Kidney capillary endothelial cell (primary cell): Measurements from ENCODE around the gene EIF4G3.
"Not testable (repeated sequence)": the region's sequence is repeated elsewhere in the genome, so short reads cannot be mapped to it uniquely, and the experiment has no call there.

Experiments used
- DNase-seq: peaks from one replicate; pipeline ENCODE4 v3.0.0-alpha.2; 2018; ENCODE audit warnings: low spot score

Gene EIF4G3

DNA sequence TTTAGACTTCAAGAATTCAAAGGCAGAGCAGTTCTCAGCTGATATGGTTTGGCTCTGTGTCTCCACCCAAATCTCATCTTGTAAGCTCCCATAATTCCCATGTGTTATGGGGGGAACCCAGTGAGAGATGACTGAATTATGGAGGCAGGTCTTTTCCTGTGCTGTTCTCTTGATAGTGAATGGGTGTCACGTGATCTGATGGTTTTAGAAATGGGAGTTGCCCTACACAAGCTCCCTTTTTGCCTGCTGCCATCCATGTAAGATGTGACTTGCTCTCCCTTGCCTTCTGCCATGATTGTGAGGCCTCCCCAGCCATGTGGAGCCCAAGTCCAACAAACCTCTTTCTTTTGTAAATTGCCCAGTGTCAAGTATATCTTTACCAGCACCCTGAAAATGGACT is 146.5 kb downstream of the EIF4G3 start:
- DNase-seq = no peak

DNA sequence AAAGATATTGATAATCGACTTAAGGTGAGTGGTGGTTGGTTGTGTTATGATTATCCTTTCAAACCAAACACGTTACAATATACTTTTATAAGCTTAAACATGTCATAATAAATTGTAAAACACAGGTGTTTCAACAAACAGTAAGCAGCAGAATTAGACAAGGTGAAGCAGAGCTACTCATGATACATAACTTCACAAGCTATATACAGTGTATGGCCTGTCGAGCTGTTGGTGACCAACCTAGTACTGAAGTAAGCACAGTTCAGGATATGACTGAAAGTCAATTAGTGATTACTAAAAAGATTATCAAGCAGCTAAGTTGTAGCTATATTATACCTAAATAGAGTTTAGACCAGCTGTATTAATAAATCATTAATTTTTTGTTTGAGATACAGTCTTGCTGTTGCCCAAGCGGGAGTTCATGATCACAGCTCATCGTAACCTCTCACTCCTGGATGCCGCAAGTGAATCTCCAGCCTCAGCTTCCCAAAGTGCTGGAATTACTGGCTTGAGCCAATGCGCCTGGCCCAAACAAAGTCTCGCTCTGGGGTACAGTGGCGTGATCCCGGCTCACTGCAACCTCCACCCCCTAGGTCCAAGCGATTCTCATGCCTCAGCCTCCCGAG is 148.1 kb downstream of the EIF4G3 start:
- no peak for DNase-seq

DNA sequence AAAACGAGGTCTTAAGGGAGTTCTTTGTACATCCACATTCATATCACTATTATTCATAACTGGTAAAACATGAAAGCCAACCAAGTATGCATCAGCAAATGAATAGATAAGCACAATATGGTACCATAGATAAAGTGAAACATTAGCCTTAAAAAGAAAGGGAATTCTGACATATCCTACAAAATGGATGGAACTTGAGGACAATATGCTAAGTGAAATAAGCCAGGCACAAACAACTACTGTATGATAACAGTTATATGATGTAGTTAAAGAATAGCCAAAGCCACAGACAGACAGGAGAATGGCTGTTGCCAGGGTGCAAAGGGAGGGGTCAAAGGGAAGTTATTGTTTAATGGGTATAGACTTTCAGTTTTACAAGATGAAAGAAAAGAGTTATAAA is 148.9 kb downstream of the EIF4G3 start:
- DNase-seq = no peak

DNA sequence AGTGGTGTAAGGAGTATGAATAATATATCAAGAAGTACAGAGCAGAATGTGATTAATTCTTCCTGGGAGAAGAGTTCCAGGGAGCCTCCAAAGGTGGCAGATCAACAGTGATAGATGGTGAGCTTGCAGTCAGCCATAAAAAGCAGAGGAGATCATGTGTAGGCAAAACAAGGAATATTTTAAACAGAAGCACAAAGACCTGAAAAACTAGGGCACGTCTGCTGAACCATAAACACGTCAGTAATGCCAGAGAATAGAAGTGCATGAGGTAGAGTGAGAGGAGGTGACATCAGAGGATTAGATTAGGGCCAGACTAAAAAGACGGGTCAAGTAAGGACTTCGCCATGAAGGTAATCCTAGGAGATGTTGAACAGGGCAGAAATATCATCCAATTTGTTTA is 151.8 kb downstream of the EIF4G3 start:
- DNase-seq = no peak

DNA sequence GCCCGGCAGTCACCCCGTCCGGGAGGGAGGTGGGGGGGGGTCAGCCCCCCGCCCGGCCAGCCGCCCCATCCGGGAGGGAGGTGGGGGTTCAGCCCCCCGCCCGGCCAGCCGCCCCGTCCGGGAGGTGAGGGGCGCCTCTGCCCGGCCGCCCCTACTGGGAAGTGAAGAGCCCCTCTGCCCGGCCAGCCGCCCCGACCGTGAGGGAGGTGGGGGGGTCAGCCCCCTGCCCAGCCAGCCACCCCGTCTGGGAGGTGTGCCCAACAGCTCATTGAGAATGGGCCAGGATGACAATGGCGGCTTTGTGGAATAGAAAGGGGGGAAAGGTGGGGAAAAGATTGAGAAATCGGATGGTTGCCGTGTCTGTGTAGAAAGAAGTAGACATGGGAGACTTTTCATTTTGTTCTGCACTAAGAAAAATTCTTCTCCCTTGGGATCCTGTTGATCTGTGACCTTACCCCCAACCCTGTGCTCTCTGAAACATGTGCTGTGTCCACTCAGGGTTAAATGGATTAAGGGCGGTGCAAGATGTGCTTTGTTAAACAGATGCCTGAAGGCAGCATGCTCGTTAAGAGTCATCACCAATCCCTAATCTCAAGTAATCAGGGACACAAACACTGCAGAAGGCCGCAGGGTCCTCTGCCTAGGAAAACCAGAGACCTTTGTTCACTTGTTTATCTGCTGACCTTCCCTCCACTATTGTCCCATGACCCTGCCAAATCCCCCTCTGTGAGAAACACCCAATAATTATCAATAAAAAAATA is 152.4 kb downstream of the EIF4G3 start:
- DNase-seq = not testable (repeated sequence)

DNA sequence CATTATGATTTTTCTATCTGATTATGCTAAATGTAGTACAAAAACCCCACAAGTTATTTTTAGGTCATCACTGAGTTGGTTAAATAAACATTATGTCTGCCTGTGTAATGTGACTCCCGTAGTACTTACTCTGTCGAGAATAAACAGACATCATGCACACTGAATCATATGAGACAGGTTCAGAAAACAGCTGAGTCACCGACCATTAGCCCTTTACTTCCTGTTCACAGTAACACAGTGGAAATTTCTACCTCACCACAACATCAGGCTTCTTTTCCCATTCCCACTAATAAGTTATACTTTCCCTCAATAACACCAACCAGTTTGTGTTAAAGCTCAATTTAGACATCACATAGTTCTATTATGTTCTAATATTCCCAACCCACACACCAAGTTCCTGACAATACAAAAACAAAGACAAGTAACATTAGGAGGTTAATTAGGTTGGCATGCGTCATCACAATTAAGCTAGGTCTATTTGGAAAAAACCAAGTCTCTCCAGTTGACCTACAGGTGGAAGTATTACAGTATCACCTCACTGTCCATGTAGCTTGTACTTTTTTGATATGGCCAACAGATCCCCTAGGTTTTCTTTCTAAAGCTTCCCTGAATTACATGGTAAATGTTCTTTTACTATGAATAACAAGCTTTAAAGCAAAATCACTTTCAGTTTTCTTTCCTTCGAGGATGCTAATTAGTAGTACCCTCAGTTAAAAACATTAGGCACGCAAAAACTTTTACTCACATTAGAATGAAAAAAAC is 154.2 kb downstream of the EIF4G3 start:
- peak; percentile 96 for DNase-seq

DNA sequence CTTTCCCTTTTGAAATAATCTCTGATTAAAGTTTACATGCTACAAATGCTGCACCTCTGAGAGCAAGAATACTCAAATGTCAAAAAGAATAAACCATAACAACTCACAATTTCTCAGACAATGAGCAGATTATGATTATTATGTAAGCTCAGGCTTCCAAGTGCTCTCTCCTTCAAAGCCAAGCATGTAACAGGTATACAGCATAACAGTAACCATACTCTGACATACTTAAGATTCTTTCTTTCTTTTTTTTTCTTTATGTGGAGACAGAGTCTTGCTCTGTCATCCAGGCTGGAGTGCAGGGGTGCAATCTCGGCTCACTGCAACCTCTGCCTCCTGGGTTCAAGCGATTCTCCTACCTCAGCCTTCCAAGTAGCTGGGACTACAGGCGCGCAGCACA is 155.4 kb downstream of the EIF4G3 start:
- no peak for DNase-seq

DNA sequence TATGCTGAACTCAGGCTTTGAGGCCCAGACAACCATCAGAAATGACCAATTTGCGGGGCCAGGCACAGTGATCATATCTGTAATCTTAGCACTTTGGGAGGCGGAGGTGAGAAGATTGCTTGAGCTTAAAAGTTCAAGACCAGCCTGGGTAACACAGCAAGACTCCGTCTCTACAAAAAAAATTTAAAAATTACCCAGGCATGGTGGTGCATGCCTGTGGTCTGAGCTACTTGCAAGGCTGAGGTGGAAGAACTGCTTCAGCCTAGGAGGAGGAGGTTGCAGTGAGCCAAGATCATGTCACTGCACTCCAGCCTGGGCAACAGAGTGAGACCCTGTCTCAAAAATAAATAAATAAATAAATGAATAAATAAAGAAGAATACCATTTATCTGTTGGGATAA is 156.5 kb downstream of the EIF4G3 start:
- no peak for DNase-seq

DNA sequence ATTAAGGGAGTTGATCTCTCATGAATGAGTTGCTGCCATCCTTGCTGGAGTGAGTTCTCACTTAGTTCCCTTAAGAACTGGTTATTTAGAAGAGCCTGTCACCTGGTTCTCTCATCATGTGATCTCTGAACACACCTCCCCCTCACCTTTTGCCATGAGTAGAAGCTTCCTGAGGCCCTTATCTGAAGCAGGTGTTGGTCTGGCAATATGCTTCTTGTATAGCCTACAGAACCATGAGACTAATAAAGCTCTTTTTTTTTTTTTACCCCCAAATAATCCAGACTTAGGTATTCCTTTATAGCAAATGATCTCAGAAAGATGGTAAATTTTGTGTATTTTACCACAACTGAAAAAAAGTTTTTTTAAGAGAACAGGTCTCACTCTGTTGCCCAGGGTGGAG is 158.0 kb downstream of the EIF4G3 start:
- no peak for DNase-seq

DNA sequence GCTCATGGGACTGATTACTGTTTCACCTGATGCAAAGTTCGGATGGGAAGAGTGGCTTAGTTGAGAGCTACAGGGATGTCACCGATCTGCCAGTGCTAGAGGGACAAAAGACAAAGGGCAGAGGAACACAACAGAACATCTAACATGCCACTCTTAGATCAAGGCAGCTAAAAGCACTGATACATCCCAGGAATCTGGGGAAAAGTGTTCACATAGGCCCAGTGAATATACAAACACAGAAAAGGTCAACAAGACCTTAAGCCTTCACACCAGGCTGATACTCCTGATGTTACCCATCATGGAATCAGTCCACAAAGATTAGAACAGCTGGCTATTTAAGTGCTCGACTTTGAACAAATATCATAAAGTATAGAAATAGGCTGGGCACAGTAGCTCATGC is 163.2 kb downstream of the EIF4G3 start:
- no peak for DNase-seq

DNA sequence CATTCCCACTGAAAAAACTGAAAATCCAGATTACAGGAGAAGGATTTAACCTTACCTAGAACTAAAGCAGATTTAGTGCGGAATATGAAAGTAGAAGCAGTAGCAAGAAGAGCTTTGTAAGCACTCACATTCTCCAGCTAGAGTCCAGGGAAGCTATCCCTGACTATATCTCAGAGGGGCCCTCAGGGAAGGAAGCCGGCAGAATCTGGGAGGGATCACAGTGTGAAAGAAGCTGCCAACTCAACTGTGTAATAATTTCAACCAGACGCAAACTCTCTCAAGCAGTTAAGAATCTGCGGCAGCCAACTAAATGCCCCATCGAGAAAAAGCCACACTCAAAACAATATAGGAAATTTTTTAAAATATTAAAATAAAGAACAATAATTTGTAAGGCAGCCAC is 163.8 kb downstream of the EIF4G3 start:
- no peak for DNase-seq

DNA sequence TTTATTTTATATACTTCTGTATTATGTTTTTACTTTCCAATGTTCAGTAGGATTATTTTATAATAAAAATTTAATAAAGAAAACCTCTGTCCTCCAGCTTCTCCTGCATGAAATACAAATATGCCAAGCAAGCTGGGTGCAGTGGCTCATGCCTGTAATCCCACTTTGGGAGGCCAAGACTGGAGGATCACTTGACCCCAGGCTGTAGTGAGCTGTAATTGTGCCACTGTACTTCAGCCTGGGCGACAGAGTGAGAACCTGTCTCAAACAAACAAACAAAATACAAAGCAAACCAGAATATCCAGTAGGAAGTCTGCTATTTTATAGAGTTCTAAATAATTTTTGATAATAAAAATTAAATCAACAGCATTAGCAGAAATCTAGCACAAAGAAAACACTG is 168.8 kb downstream of the EIF4G3 start:
- no peak for DNase-seq

DNA sequence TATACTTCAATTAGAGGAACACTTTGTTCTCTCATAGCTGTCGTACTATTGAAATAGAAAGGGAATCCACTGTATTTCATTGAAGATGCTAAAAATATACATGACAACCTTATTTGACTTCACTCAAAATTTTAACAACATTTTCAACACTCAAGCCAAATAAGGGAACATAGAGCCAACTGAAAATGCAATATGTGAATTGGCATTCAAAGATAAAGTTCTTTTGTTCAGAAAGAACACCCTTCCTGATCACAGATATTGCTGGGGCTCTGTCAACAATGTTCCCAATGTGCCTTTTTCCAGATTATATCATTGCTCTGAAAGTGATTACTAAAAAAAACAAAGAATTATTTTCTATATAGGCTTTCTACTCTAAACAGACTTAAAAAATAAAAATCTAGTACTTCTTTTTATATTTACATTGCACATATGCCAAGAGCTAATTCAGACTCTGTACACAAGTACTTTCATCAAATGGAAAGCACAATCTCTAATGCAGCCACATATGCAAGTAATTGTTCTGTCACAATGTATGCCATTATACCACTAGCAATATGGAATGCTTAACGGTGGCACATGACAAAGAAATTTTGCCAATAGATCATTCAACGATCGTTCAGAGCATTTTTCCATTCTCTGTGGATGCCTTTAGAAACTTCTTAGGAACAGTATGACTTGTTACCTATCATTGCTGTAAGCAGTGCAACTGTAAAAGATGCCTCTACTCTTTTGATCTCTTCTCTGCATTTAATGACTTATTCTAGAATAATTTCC is 171.0 kb downstream of the EIF4G3 start:
- no peak for DNase-seq

DNA sequence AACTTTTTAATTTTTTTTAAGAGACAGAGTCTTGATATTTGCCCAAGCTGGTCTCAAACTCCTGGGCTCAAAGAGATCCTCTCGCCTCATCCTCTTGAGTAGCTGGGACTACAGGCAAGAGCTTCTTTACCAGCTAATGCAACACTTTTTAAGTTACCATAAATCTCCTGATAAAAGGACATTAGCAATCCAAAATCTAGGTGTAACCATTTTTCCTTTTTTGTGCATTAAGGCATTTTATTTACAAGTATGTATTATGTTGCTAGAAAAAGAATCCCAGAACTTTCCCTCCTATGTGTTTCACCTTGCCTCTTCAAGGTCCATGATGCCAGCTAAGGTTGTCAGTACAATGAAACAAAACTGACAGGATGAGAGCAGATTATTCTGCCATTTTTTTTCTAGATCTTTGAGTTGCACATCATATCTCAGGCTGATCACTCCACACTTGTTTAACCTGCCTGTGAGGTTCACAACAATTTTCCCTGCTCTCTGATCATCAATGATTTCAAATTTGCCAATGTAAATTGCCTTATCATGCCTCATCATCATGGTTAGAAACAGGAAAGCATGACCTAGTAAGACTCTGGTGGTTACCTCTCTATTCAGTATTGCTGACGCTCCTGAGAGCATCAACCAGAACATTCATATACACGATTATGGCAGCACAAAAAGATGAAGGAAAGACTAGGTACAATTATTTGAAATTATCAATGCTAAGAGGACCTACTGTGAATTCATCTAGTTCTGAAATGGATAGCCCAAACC is 173.2 kb downstream of the EIF4G3 start:
- no peak for DNase-seq

DNA sequence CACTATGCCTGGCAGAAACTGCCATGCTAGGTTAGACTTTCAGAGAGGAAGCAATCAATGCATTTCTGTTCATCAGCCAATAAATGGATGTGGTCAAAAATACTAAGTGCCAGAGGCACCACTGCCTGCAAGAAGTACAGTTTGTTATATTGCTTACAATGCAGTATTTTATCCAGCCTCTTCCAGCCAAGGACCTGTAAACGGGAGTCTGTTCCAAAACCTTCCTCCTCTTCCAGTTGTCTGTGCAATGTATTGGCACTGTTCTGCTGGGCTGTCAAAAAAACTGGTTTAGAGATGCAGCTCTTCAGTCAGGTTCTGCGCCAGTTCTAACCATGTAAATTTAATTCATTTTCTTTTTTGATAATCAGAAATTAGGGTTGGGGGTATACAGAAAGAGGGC is 175.7 kb downstream of the EIF4G3 start:
- DNase-seq = no peak

DNA sequence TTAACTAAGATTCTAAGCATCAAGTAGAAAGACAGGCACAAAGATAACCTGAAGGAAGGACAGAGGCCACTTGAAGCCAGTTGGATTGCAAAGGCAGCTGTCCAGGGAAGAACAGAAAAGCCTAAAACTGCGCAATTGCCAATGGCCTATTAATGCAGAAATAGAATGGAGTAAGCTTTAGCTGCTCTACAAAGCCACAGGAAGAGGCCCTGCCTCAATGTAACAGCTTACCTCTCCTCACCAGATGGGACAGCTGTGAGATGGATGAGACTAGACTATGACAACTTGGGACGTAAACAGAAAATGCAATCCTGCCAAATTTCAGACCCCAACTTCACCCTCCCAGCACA is 176.5 kb downstream of the EIF4G3 start:
- DNase-seq = no peak

DNA sequence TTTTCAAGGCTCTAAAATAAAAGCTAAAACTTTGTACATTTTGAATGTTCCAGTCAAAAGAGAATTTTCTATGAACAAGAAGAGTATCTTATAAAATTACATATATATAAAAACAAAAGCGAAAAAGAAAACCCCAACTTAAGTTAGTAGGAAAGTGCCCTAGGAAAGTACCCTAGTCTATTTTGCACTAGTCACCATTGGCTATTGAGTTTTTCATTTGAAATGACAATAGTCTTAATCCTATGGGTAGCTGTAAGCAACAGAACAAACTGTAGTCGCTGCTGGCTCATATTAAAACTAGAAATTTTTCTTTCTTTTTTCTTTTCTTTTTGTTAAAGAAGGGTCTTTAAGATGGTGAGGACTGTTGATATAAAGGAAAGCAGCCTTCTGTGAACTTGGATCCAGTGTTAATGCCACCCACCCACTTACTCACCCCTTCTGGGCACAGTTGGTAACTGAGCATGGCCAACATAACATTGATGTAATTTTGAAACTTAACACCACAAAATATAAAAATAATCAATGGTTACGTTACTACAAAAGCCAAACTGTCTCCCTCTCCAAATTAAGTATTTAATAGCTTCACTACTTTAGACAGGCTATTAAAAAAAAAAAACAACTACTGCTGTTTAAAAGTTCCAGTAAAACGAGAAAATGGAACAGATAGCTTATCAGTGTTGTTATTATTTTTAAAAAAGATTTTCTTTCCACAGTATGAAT is 177.0 kb downstream of the EIF4G3 start:
- DNase-seq = no peak

DNA sequence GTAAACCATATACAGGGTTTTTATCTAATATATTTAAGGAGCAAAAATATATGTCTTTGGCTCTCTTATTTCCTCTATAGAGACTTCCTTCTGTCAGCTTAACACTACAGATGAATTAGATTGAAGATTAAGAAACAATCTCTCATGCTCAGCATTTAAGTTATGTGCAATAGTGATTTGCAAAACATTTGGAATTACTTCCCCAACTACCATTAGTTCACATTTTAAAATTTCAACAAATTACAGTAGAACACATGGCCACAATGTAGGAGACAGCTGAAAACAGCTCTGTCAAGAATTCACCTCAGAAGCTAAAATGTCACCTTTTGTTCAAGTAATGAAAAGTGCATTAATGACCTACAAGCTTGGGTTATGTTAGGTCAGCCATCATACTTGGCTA is 177.9 kb downstream of the EIF4G3 start:
- DNase-seq = no peak

DNA sequence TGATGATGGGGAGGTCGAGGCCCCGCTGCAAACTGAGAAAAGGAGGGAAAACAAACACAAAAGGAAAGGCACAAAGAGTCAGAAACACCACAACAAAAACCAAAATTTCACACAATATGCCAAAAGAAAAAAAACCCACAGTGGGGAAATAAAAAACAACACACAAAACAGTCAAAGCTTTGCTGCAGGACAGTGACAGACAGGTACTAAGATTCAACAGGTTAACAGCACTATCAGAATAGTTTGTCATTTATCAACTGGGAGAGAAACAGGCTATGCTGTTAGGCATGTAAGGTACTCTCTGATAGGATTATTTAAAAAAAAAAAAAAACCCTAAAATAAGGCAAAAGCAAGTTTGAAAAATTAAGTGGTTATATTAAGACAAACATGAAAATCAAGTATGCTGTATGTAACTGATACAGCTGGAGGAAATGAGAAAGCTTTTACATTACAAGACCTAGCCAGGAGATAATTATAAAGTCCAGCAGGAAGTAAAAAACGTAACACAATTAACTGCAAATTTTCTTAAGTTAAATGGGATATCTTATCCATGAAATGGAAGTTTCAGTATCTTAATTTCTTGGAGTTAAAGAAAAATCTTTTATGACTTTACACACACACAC is 179.0 kb downstream of the EIF4G3 start:
- DNase-seq = no peak

DNA sequence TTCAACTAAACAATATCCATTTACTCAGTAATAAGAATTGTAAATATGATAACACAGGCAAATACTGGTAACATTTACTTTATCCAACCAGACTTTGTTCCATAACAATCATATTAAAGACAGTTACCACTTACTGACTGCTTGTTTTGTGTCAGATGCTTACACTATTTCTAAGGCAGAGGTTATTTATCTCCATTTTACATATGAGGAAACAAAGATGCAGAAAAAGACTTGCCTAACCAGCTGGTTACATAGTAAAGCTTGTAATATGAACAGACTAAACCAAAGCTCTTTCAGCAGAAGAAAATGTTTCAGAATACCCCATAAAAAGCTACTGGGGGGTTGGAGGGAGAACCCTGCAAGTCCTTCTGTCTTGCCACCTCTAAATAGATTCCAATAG is 180.1 kb downstream of the EIF4G3 start:
- DNase-seq = no peak
